Measurements from ENCODE around the gene NOL11.
"Not testable (repeated sequence)": the region's sequence is repeated elsewhere in the genome, so short reads cannot be mapped to it uniquely, and the experiment has no call there.

The NOL11 gene

GRCh38 chr17:67718325-67718941, 697 bp downstream of the NOL11 start:
- H3K4me1 ChIP-seq = peaks cover 8% of the 10 kb centered on the region
- no peaks in the 10 kb centered on the region for H3K27me3 ChIP-seq (ENCODE audit: low read depth)
- peak; percentile 49 to 56 for DNase-seq (ENCODE audit: low spot score in 2 of 2)
- H3K4me3 ChIP-seq = peak overlapping the region; percentile 91
- H3K36me3 ChIP-seq (replicated peaks) = peaks cover 30% of the 10 kb centered on the region
- H3K9me3 ChIP-seq = no peaks in the 10 kb centered on the region
- in situ Hi-C loops (cut with MboI; ENCODE audit: low sequenced_read_pairs) = no loop called here

- in situ Hi-C loops (cut with MboI; ENCODE audit: low sequenced_read_pairs) = no loop called here
- H3K9me3 ChIP-seq = 0 out of 2 replicates have a peak, but pooled peaks cover 4% of the 10 kb centered on the region
- H3K36me3 ChIP-seq (replicated peaks) = peaks cover 95% of the 10 kb centered on the region
- H3K4me1 ChIP-seq = no peaks in the 10 kb centered on the region
- no peak for DNase-seq (ENCODE audit: low spot score in 2 of 2)
- no peak overlapping the region for H3K4me3 ChIP-seq
- no peaks in the 10 kb centered on the region for H3K27me3 ChIP-seq (ENCODE audit: low read depth)
Measured at GRCh38 chr17:67725373-67725791, 7.6 kb downstream of the NOL11 start.

- H3K36me3 ChIP-seq (replicated peaks) = peaks cover 95% of the 10 kb centered on the region
- in situ Hi-C loops (cut with MboI; ENCODE audit: low sequenced_read_pairs) = no loop called here
Measured at GRCh38 chr17:67725807-67726206, 8.1 kb downstream of the NOL11 start.

GRCh38 chr17:67727152-67728039, 9.7 kb downstream of the NOL11 start:
- H3K4me3 ChIP-seq; H3K9me3 ChIP-seq; H3K27me3 ChIP-seq (ENCODE audit: low read depth); DNase-seq (ENCODE audit: low spot score in 2 of 2); H3K4me1 ChIP-seq; in situ Hi-C loops (cut with MboI; ENCODE audit: low sequenced_read_pairs): not testable (repeated sequence)
- peaks cover 90% of the 10 kb centered on the region for H3K36me3 ChIP-seq (replicated peaks)

More at GRCh38 chr17:67725807-67726206, 8.1 kb downstream of the NOL11 start:
- no peak overlapping the region for H3K4me3 ChIP-seq
- 0 out of 2 replicates have a peak, but pooled peaks cover 4% of the 10 kb centered on the region for H3K9me3 ChIP-seq
- no peaks in the 10 kb centered on the region for H3K27me3 ChIP-seq (ENCODE audit: low read depth)
- no peak for DNase-seq (ENCODE audit: low spot score in 2 of 2)
- H3K4me1 ChIP-seq = no peaks in the 10 kb centered on the region

GRCh38 chr17:67729903-67730302, 12.2 kb downstream of the NOL11 start:
- no peak for DNase-seq (ENCODE audit: low spot score in 2 of 2)
- in situ Hi-C loops (cut with MboI; ENCODE audit: low sequenced_read_pairs) = no loop called here
- H3K27me3 ChIP-seq (ENCODE audit: low read depth) = no peaks in the 10 kb centered on the region
- peaks cover 15% of the 10 kb centered on the region for H3K4me1 ChIP-seq
- H3K9me3 ChIP-seq = 0 out of 2 replicates have a peak, but pooled peaks cover 4% of the 10 kb centered on the region
- no peak overlapping the region for H3K4me3 ChIP-seq
- peaks cover 80% of the 10 kb centered on the region for H3K36me3 ChIP-seq (replicated peaks)

GRCh38 chr17:67730731-67731130, 13.0 kb downstream of the NOL11 start:
- Histone ChIP-seq H3K4me1 (peaks cover 15% of the 10 kb centered on the region), H3K4me3 (no peak overlapping the region), H3K9me3 (0 out of 2 replicates have a peak, but pooled peaks cover 4% of the 10 kb centered on the region), H3K27me3 (ENCODE audit: low read depth) (no peaks in the 10 kb centered on the region), H3K36me3 (replicated peaks) (peaks cover 80% of the 10 kb centered on the region)
- in situ Hi-C loops (cut with MboI; ENCODE audit: low sequenced_read_pairs) = no loop called here
- DNase-seq (ENCODE audit: low spot score in 2 of 2) = no peak

- Histone ChIP-seq H3K9me3 (0 out of 2 replicates have a peak, but pooled peaks cover 4% of the 10 kb centered on the region), H3K27me3 (ENCODE audit: low read depth) (no peaks in the 10 kb centered on the region), H3K4me3 (no peak overlapping the region), H3K36me3 (replicated peaks) (peaks cover 80% of the 10 kb centered on the region), H3K4me1 (peaks cover 15% of the 10 kb centered on the region)
- peak; percentile 48 to 99 for DNase-seq (ENCODE audit: low spot score in 2 of 2)
- in situ Hi-C loops (cut with MboI; ENCODE audit: low sequenced_read_pairs) = no loop called here
Measured at GRCh38 chr17:67733449-67733848, 15.7 kb downstream of the NOL11 start.

- H3K4me3 ChIP-seq = no peak overlapping the region
- peaks cover 85% of the 10 kb centered on the region for H3K36me3 ChIP-seq (replicated peaks)
- DNase-seq (ENCODE audit: low spot score in 2 of 2) = no peak
- in situ Hi-C loops (cut with MboI; ENCODE audit: low sequenced_read_pairs) = no loop called here
- peaks cover 15% of the 10 kb centered on the region for H3K4me1 ChIP-seq
- H3K27me3 ChIP-seq (ENCODE audit: low read depth) = no peaks in the 10 kb centered on the region
- no peaks in the 10 kb centered on the region for H3K9me3 ChIP-seq
Measured at GRCh38 chr17:67737145-67737544, 19.4 kb downstream of the NOL11 start.

- Histone ChIP-seq H3K27me3 (ENCODE audit: low read depth) (no peaks in the 10 kb centered on the region), H3K4me1 (peaks cover 6% of the 10 kb centered on the region), H3K9me3 (no peaks in the 10 kb centered on the region), H3K36me3 (replicated peaks) (peaks cover 90% of the 10 kb centered on the region), H3K4me3 (no peak overlapping the region)
- in situ Hi-C loops (cut with MboI; ENCODE audit: low sequenced_read_pairs) = no loop called here
- DNase-seq (ENCODE audit: low spot score in 2 of 2) = no peak
Measured at GRCh38 chr17:67742025-67742424, 24.3 kb downstream of the NOL11 start.

GRCh38 chr17:67746704-67747571, 29.2 kb downstream of the NOL11 start:
- H3K9me3 ChIP-seq = no peaks in the 10 kb centered on the region; the same call in none of the 2 replicates
- DNase-seq (ENCODE audit: low spot score in 2 of 2) = peak in 1 of 2 experiments; percentile 15
- H3K4me3 ChIP-seq = no peak overlapping the region
- peaks cover 69% of the 10 kb centered on the region for H3K36me3 ChIP-seq (replicated peaks)
- H3K4me1 ChIP-seq = peaks cover 27% of the 10 kb centered on the region
- no peaks in the 10 kb centered on the region for H3K27me3 ChIP-seq (ENCODE audit: low read depth)
- in situ Hi-C loops (cut with MboI; ENCODE audit: low sequenced_read_pairs) = no loop called here

- peaks cover 29% of the 10 kb centered on the region for H3K4me1 ChIP-seq
- DNase-seq (ENCODE audit: low spot score in 2 of 2) = peak in 1 of 2 experiments; percentile 57
- in situ Hi-C loops (cut with MboI; ENCODE audit: low sequenced_read_pairs) = no loop called here
- no peaks in the 10 kb centered on the region; the same call in none of the 2 replicates for H3K9me3 ChIP-seq
- H3K36me3 ChIP-seq (replicated peaks) = peaks cover 61% of the 10 kb centered on the region
- no peak overlapping the region for H3K4me3 ChIP-seq
- H3K27me3 ChIP-seq (ENCODE audit: low read depth) = no peaks in the 10 kb centered on the region
Measured at GRCh38 chr17:67747681-67748235, 30.0 kb downstream of the NOL11 start.

- DNase-seq (ENCODE audit: low spot score in 2 of 2) = no peak
- H3K27me3 ChIP-seq (ENCODE audit: low read depth) = no peaks in the 10 kb centered on the region
- H3K4me3 ChIP-seq = no peak overlapping the region
- H3K9me3 ChIP-seq = no peaks in the 10 kb centered on the region; the same call in none of the 2 replicates
- in situ Hi-C loops (cut with MboI; ENCODE audit: low sequenced_read_pairs) = no loop called here
- H3K36me3 ChIP-seq (replicated peaks) = peaks cover 43% of the 10 kb centered on the region
- H3K4me1 ChIP-seq = peaks cover 38% of the 10 kb centered on the region
Measured at GRCh38 chr17:67750067-67750466, 32.3 kb downstream of the NOL11 start.

Data from HAP-1 (cell line).